GM10248 (cell line): ENCODE measurements around the gene ERBB4.
"Not testable (repeated sequence)": the region's sequence is repeated elsewhere in the genome, so short reads cannot be mapped to it uniquely, and the experiment has no call there.

ENCODE experiments used
- CTCF ChIA-PET: fragments of 300-600 bp; sonication (Branson Sonifier 250); formaldehyde crosslinking; extraction: SDS; loops from one replicate; lab custom pipeline; 2021; ENCODE audit warnings: antibody characterized with exemption; lab: Yijun Ruan, JAX
- POLR2A ChIA-PET: fragments of 350-650 bp; sonication (Branson Sonifier 250); formaldehyde crosslinking; extraction: SDS; loops from one replicate; lab custom pipeline; 2020; ENCODE audit warnings: antibody characterized with exemption; lab: Yijun Ruan, JAX
- DNase-seq: peaks from one replicate; pipeline ENCODE4 v3.0.0; 2012; ENCODE audit errors: extremely low spot score
- TF ChIP-seq, protein P1 (sequence below): IDR thresholded peaks from 2 replicates; pipeline ENCODE4 v1.5.1; 2012; ENCODE audit warnings: mild to moderate bottlenecking, low read depth; ENCODE audit errors: extremely low read depth, missing control alignments, control extremely low read depth

ERBB4 gene

GRCh38 chr2:212013626-212014025 lies 525.0 kb downstream of the ERBB4 start:
- TF ChIP-seq, protein P1, sequence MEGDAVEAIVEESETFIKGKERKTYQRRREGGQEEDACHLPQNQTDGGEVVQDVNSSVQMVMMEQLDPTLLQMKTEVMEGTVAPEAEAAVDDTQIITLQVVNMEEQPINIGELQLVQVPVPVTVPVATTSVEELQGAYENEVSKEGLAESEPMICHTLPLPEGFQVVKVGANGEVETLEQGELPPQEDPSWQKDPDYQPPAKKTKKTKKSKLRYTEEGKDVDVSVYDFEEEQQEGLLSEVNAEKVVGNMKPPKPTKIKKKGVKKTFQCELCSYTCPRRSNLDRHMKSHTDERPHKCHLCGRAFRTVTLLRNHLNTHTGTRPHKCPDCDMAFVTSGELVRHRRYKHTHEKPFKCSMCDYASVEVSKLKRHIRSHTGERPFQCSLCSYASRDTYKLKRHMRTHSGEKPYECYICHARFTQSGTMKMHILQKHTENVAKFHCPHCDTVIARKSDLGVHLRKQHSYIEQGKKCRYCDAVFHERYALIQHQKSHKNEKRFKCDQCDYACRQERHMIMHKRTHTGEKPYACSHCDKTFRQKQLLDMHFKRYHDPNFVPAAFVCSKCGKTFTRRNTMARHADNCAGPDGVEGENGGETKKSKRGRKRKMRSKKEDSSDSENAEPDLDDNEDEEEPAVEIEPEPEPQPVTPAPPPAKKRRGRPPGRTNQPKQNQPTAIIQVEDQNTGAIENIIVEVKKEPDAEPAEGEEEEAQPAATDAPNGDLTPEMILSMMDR: no peak
- no peak for DNase-seq
- CTCF ChIA-PET: interaction anchor here (1.0 to 1.4 kb wide), 4 partner anchors 9 to 554 kb away, joined by 3 to 7 read pairs (median 3); no protein-coding TSS in a partner anchor
- POLR2A ChIA-PET: no interaction called here

GRCh38 chr2:212010305-212010704 lies 528.3 kb downstream of the ERBB4 start:
- CTCF ChIA-PET: interaction anchor here (1.7 kb wide), 1 partner anchor 12 kb away, joined by 5 read pairs; no protein-coding TSS in a partner anchor
- POLR2A ChIA-PET, DNase-seq: not testable (repeated sequence)

GRCh38 chr2:212007972-212008371 lies 530.6 kb downstream of the ERBB4 start:
- TF ChIP-seq, protein P1: no peak
- POLR2A ChIA-PET: no interaction called here
- CTCF ChIA-PET: interaction anchor here (0.7 kb wide), 1 partner anchor 48 kb away, joined by 3 read pairs; no protein-coding TSS in a partner anchor
- DNase-seq: no peak

DNA sequence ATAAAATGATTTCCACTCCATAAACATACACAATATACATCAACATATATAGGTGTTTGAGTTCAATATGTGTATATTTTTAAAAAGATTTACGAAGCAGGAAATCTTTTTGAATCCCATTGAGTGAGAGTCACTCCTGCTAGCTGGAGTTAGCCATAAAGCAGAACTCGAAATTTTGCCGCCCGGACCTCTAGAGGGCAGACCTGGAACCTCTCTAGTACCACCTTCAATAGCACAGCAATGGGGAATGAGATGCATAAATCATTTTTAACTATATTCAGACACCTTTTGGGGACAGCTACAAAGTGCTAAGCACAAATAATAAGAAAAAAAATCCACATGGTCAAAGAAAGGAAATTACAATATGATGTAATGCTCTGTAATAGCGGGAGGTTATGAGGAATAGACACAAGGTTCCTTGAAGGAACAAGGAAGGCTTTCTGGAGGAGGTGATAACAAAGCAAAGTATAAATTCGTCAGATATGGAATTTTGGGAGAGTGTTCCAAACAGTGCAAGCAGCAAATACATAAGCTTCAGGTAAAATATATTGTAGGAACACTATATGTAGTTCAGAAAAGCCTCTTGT lies 533.4 kb downstream of the ERBB4 start:
- ChIA-PET POLR2A (no interaction called here), CTCF (interaction anchor here (0.8 to 1.9 kb wide), 9 partner anchors 9 to 244 kb away, joined by 3 to 7 read pairs (median 3); no protein-coding TSS in a partner anchor)
- TF ChIP-seq, protein P1: peak; percentile 45
- peak; percentile 11 for DNase-seq

DNA sequence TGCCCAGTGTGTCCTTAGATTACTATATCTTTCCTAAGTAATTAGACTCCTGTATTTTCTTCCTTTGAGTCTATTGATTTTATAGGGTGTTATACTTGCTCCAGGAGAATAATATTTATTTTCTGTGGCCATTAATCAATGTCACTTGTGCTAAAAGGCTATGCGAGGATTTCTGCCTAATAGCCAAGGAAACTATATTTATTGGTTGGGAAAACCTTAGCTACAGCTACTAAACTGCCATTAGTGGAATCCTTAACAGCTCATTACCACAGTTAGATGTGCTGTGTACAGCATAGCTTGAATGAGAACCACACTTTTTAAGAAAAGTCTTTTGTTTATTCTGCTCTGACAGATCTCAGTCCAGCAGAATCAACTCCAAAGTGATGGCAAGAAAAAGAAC lies 537.3 kb downstream of the ERBB4 start:
- ChIA-PET CTCF (interaction anchor here (1.5 kb wide), 1 partner anchor 16 kb away, joined by 4 read pairs; no protein-coding TSS in a partner anchor), POLR2A (no interaction called here)
- TF ChIP-seq, protein P1: no peak
- no peak for DNase-seq

- ChIA-PET POLR2A (no interaction called here), CTCF (interaction anchor here (1.1 kb wide), 1 partner anchor 9 kb away, joined by 3 read pairs; no protein-coding TSS in a partner anchor)
- TF ChIP-seq, protein P1: no peak
- DNase-seq: no peak
Observed at GRCh38 chr2:211996857-211997256, 541.7 kb downstream of the ERBB4 start.

DNA sequence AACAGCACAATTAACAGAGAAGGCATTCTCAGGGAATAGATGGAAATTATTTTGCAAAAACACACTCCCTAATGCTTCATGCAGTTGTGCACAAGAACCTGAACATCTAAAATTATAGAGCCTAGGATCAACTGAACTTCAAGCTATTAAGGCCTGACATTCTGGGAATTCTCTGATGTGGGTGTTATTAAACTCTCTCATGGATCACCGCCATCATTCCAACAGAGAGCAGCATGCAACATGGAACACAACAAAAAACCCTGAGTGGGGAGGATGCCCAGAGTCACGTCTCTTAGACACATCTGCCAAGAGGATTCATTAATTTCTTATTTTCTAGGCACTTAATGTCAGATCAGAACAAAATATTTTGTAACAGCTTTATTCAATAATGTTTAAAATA lies 543.8 kb downstream of the ERBB4 start:
- DNase-seq: no peak
- ChIA-PET POLR2A (no interaction called here), CTCF (no interaction called here)
- TF ChIP-seq, protein P1: no peak
